AG09309 (cell line): Measurements from ENCODE around the gene THOC6.

Experiments
- DNase-seq: peaks from one replicate; pipeline ENCODE4 v3.0.0-alpha.2; 2010; ENCODE audit warnings: low read depth
- H3K4me3 ChIP-seq: 2 replicates; pipeline ENCODE4 v1.5.1; 2011; ENCODE audit warnings: mild to moderate bottlenecking, low read depth, low read length, moderate library complexity; ENCODE audit not compliant: control insufficient read depth
- TF ChIP-seq, protein P1 (sequence below): IDR thresholded peaks from 2 replicates; pipeline ENCODE4 v1.5.1; 2011; ENCODE audit warnings: mild to moderate bottlenecking, low read depth, low read length, inconsistent platforms; ENCODE audit not compliant: insufficient read depth, control insufficient read depth; ENCODE audit errors: missing control alignments

The THOC6 gene

DNA sequence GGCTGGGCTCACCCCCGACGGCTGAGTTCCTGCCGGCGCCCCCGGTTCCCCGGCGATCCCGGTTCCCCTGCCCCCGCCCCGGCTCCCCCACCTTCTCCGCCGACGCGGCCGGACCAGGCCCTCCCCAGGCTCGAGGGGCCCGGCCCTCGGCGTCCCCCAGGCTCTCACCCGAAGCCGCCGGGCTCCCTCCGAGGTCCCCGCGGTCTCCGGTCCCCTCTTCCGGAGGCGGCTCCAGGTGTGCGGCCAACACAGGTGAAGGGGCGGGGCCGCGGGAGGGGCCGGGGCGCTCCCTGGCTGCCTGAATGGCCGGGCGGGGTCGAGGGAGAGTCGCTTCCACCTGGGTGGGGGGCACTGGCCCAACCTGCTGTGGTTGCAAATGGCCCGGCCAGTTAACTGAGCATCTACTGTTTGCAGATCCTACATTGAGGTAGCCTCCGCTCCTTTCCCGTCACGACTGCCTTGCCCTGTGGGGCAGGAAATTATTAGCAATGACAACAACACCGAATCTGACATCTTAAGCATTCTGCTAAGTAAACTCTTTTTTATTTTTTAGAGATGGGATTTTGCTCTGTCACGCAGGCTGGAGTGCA lies 13.0 kb downstream of the THOC6 start, which contains the start of gene BICDL2:
Gene BICDL2, minus strand, starts transcription at position 219 of the 590 bp plus-strand sequence. CDS start 1,448 bp downstream, outside the sequence.
- DNase-seq, result no peak
- no peak within 1 kb of the TSS for H3K4me3 ChIP-seq
- TF ChIP-seq, protein P1, sequence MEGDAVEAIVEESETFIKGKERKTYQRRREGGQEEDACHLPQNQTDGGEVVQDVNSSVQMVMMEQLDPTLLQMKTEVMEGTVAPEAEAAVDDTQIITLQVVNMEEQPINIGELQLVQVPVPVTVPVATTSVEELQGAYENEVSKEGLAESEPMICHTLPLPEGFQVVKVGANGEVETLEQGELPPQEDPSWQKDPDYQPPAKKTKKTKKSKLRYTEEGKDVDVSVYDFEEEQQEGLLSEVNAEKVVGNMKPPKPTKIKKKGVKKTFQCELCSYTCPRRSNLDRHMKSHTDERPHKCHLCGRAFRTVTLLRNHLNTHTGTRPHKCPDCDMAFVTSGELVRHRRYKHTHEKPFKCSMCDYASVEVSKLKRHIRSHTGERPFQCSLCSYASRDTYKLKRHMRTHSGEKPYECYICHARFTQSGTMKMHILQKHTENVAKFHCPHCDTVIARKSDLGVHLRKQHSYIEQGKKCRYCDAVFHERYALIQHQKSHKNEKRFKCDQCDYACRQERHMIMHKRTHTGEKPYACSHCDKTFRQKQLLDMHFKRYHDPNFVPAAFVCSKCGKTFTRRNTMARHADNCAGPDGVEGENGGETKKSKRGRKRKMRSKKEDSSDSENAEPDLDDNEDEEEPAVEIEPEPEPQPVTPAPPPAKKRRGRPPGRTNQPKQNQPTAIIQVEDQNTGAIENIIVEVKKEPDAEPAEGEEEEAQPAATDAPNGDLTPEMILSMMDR, result no peak

DNA sequence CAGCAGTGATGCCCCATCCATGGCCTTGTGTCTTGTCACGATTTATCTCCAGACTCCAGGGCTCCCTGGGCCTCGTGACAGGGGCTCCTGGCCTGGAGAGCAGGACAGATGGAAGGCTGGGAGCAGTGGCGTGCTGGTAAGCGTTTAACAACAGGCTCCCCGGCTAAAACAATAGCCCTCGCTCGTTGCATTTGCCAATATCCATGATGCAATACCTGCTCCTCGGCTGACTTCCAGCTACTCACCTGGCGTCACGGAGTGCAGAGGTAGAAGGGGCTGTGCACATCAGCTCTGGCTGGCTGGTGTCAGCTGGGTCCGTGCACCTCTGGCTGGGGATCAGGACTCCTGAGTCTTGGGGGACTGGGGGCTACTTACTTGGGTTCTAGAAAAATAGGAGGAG lies 14.4 kb downstream of the THOC6 start:
- H3K4me3 ChIP-seq, result no peak overlapping the region
- DNase-seq, result no peak
- TF ChIP-seq, protein P1, result no peak

DNA sequence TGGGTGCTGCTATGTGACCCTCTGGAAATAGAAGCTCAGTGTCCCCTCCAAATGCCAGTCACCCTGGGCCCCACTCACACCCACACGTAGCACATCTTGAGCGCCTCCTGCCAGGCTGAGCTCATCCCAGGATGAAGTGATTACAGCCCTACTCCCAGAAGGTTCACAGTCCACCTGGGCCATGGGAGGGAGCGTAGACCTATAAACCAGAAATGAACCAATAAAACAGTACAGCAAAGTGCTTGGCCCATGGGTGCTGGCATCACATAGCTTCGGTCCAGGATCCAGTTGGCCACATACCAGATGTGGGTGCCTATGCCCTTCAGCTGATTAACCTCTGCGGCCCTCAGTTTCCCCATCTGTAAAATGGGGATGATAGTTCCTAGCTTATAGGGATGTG lies 15.1 kb downstream of the THOC6 start:
- H3K4me3 ChIP-seq, result no peak overlapping the region
- TF ChIP-seq, protein P1, result no peak
- DNase-seq, result no peak

DNA sequence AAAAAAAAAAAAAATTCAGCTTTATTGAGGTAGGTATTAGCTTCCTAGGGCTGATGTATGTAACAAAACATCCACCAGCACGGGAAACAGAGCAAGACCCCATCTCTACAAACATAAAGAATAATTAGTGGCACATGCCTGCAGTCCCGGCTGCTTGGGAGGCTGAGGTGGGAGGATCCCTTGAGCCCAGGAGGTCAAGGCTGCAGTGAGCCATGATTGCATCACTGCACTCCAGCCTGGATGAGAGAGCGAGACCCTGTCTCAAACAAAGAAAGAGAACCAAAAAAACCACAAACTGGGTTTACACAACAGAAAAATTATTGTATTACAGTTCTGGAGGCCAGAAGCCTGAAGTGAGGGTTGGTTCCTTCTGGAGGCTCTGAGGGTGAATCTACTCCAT lies 18.5 kb downstream of the THOC6 start:
- no peak overlapping the region for H3K4me3 ChIP-seq
- DNase-seq, result no peak
- TF ChIP-seq, protein P1, result no peak

DNA sequence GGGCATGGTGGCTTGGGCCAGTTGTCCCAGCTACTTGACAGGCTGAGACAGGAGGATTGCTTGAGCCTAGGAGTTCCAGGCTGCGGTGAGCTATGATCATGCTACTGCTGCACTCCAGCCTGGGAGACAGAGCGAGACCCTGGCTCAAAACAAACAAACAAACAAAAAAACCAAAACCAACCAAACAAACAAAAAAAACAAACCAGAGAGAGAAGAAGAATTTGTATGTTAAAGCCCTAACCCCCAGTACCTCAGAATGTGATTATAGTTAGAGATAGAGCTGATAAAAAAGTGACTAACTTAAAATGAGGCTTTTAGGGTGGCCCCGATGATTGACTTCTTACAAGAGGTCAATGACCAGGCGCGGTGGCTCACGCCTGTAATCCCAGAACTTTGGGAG lies 20.9 kb downstream of the THOC6 start:
- DNase-seq, result no peak
- no peak overlapping the region for H3K4me3 ChIP-seq
- TF ChIP-seq, protein P1, result no peak

DNA sequence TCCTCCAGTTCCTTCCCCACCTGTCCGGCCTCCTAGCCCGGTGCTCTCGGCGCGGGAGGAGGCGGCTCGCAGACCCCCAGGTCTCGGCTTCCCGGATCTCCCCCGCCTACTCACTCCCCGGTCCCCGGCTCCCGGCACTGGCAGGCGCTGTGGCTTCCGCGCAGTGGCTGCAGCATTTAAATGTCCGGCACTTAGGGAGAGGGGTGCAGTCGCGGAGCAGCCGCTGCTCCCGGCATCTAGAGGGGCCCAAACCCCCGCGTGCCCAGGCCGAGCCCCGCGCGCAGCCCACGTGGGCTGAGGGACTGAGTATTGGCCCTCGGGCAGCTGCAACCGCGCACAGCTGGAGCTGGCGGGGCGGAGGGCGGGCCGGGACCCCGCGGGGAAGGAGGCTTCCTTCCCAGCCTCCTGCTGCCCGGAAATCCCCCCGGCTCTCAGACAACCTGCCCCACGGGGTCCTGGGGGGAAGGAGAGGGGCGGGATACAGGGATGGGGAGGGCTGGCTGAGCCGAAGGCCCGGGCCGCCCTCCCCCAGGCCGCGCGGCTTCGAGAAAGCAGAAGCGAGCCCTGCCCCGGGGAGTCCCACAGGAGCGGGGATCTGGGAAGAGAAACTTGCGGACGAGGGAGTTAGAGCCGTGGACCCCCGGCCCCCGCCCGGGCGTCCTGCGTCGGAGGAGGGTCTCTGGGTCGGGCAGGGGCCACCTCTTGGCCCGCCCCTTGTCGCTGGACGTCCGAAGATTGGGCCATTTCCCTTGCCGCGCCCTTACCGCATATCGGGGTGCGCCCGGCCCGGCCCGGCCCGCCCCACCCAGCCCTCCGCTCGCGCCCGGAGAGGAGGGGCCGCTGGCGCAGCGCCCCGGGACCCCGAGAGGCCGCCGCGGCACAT lies 22.2 kb downstream of the THOC6 start, which contains the start of gene MMP25:
Gene MMP25, plus strand, starts transcription at position 804 of the 883 bp plus-strand sequence. CDS start 357 bp downstream, outside the sequence.
- peak within 1 kb of the TSS; percentile 50 for H3K4me3 ChIP-seq
- TF ChIP-seq, protein P1, result no peak
- no peak for DNase-seq
